ENCODE measurements around the gene UBR1.
"Not testable (repeated sequence)": the region's sequence is repeated elsewhere in the genome, so short reads cannot be mapped to it uniquely, and the experiment has no call there.

Gene UBR1

GRCh38 chr15:43105778-43106485 lies at the start of gene UBR1:
TSS of gene UBR1 (minus strand) at chr15:43106038. CDS start at chr15:43106022, 16 bp downstream.
- DNase-seq, result peak; percentile 81 to 86

GRCh38 chr15:43153269-43153668 lies 47.4 kb upstream of the UBR1 start:
- DNase-seq, result no peak

- no peak for DNase-seq
Observed at GRCh38 chr15:43151688-43152087, 45.9 kb upstream of the UBR1 start.

GRCh38 chr15:43150191-43150929 lies 44.5 kb upstream of the UBR1 start:
- DNase-seq, result no peak

- DNase-seq, result no peak
Observed at GRCh38 chr15:43146184-43146583, 40.3 kb upstream of the UBR1 start.

GRCh38 chr15:43144512-43144911 lies 38.7 kb upstream of the UBR1 start:
- no peak for DNase-seq

GRCh38 chr15:43143203-43143941 lies 37.5 kb upstream of the UBR1 start:
- DNase-seq, result no peak

- no peak for DNase-seq
Observed at GRCh38 chr15:43135351-43135750, 29.5 kb upstream of the UBR1 start.

GRCh38 chr15:43134157-43134635 lies 28.4 kb upstream of the UBR1 start:
- no peak for DNase-seq

GRCh38 chr15:43133430-43134156 lies 27.8 kb upstream of the UBR1 start, which contains the start of gene TMEM62:
TSS of gene TMEM62 (plus strand) at chr15:43133586. CDS start at chr15:43133803, 217 bp downstream.
- peak; percentile 57 to 62 for DNase-seq

- DNase-seq, result no peak
Observed at GRCh38 chr15:43132830-43133429, 27.1 kb upstream of the UBR1 start.

GRCh38 chr15:43128980-43129335 lies 23.1 kb upstream of the UBR1 start:
- no peak for DNase-seq

- not testable (repeated sequence) for DNase-seq
Observed at GRCh38 chr15:43128174-43128979, 22.5 kb upstream of the UBR1 start.

- no peak for DNase-seq
Observed at GRCh38 chr15:43127752-43128151, 21.9 kb upstream of the UBR1 start.

GRCh38 chr15:43126356-43126755 lies 20.5 kb upstream of the UBR1 start:
- DNase-seq, result no peak

GRCh38 chr15:43125100-43125661 lies 19.3 kb upstream of the UBR1 start:
- no peak for DNase-seq

GRCh38 chr15:43121863-43122262 lies 16.0 kb upstream of the UBR1 start:
- no peak for DNase-seq

GRCh38 chr15:43118829-43119228 lies 13.0 kb upstream of the UBR1 start:
- DNase-seq, result no peak

GRCh38 chr15:43118286-43118685 lies 12.4 kb upstream of the UBR1 start:
- no peak for DNase-seq

GRCh38 chr15:43111354-43111753 lies 5.5 kb upstream of the UBR1 start:
- DNase-seq, result no peak

- no peak for DNase-seq
Observed at GRCh38 chr15:43107751-43108150, 1.9 kb upstream of the UBR1 start.

Data from hippocampal formation (tissue), 2 donors.